Endometrial microvascular endothelial cells (primary cell): ENCODE measurements around the gene VPS35L. TPM values are rescaled to one million over a fixed set of nuclear protein-coding genes. Genes with fewer than 3 reads are reported as not detected.

Source experiments
- in situ Hi-C: cut with HindIII; loops from 2 replicates; pipeline ENCODE4 v1.10.0; 2017; ENCODE audit warnings: low sequenced_read_pairs, low pct_unique_long_range_greater_than_20kb; ENCODE audit errors: inconsistent ontology term
- total RNA-seq: library from RNA; depleted of rRNA; stranded (reverse); fragments of >200 nt; gene quantifications from one replicate; pipeline ENCODE4 v1.2.3, GENCODE V29; 2015; ENCODE audit errors: inconsistent ontology term

The VPS35L gene
- total RNA-seq, 1 donor from 2014 or later, result 48.0 TPM

DNA sequence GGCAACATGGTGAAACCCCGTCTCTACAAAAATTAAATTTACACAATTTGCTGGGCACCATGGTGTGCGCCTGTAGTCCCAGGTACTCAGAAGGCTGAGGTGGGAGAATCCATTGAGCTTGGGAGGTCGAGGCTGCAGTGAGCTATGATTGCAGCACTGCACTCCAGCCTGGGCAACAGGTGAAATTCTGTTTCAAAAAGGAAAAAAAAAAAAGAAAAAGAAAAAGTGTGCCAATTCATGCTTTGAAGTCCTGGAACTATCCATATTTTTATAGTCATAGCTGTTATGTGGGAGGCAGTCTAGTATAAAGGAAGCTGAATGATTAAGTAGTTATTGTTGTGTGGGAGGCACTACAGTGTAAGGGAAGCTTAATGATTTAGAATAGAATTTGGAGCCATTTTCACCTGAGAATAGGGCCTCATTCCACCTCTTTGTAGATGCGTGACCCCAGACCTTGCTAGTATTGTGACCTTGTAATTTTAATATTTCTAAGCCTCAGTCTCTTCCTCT is 194.1 kb downstream of the VPS35L start:
- in situ Hi-C loops, result no loop called here

Other genes starting within 250 kb of the VPS35L start
- not detected for gene TMC5, start 137.8 kb upstream of the VPS35L start, total RNA-seq
- gene GDE1, start 33.6 kb upstream of the VPS35L start, total RNA-seq, result 61.8 TPM
- 6.4 TPM for gene CCP110, start 31.8 kb upstream of the VPS35L start, total RNA-seq
- gene KNOP1, start 162.5 kb downstream of the VPS35L start, total RNA-seq, result 14.2 TPM
- gene IQCK, start 162.6 kb downstream of the VPS35L start, total RNA-seq, result 16.5 TPM